ENCODE results near the gene FGF3.

Gene FGF3

DNA sequence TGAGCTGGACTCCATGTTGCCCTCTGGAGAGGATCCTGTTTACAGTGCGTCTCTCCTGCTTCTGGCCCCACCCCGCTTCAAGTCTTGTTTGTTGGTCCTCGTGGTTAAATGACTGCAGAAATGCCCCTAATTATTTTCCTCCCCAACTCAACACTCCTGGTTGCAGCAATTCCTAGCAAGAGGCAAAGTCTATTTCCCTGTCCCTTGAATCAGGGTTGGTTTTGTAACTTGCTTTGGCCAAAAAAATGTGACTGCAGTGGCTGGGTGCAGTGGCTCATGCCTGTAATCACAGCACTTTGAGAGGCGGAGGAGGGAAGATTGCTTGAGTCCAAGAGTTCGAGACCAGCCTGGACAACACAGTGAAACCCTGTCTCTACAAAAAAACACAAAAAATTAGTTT lies 41.0 kb upstream of the FGF3 start:
- no peak for DNase-seq (ENCODE audit: extremely low read depth, low read depth)
- TF ChIP-seq, protein P1, sequence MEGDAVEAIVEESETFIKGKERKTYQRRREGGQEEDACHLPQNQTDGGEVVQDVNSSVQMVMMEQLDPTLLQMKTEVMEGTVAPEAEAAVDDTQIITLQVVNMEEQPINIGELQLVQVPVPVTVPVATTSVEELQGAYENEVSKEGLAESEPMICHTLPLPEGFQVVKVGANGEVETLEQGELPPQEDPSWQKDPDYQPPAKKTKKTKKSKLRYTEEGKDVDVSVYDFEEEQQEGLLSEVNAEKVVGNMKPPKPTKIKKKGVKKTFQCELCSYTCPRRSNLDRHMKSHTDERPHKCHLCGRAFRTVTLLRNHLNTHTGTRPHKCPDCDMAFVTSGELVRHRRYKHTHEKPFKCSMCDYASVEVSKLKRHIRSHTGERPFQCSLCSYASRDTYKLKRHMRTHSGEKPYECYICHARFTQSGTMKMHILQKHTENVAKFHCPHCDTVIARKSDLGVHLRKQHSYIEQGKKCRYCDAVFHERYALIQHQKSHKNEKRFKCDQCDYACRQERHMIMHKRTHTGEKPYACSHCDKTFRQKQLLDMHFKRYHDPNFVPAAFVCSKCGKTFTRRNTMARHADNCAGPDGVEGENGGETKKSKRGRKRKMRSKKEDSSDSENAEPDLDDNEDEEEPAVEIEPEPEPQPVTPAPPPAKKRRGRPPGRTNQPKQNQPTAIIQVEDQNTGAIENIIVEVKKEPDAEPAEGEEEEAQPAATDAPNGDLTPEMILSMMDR (IDR thresholded peaks at IDR 0.05; ENCODE audit: low read depth, low read length) = no peak

DNA sequence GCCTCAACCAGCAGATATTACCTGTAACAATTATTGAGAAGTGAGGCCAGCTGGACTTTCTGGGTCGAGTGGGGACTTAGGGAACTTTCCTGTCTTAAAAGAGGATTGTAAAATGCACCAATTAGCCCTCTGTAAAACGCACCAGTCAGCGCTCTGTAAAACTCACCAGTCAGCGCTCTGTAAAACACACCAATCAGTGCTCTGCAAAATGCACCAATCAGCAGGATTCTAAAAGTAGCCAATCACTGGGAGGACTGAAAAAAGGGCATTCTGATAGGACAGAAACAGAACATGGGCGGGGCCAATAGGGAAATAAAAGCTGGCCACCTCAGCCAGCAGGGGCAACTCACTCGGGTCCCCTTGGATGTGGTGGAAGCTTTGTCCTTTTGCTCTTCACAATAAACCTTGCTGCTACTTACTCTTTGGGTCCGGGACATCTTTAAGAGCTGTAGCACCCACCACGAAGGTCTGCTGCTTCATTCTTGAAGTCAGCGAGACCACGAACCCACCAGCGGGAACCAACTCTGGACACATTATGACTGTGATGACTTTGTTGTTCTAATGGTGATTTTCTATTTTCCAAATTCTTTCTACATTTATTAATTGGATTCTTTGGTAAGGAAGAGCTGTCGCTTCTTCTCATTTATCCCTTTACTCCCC lies 40.2 kb upstream of the FGF3 start:
- TF ChIP-seq, protein P1 (IDR thresholded peaks at IDR 0.05; ENCODE audit: low read depth, low read length) = no peak
- DNase-seq (ENCODE audit: extremely low read depth, low read depth) = no peak

DNA sequence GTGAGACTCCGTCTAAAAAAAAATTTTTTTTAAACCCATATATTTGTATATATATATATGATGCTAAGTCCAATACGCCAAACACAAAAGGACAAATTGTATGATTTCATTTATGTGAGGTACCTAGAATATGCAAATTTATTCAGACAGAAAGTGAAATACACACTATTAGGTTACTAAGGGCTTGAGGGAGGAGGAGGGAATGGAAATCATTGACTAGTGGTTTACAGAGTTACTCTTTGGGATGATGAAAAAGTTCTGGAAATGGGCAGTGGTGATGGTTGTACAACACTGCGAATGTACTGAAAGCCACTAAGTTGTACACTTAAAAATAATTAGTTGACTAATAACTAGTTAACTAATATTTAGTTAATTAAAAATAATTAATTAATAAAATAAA lies 36.2 kb upstream of the FGF3 start:
- TF ChIP-seq, protein P1 (IDR thresholded peaks at IDR 0.05; ENCODE audit: low read depth, low read length) = no peak
- DNase-seq (ENCODE audit: extremely low read depth, low read depth) = no peak

DNA sequence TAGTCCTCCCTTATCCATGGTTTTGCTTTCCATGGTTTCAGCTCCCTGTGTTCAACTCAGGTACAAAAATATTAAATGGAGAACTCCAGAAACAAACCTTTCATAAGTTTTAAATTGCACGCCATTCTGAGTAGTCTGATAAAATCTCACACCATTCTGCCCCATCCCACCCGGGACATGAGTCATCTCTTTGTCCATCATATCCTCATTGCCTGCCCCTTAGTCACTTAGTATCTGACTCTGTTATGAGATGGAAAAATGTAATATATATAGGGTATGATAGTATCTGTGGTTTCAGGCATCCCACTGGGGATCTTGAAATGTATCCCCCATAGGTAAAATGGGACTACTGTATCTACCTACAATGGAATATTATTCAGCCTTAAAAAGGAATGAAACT lies 35.5 kb upstream of the FGF3 start:
- TF ChIP-seq, protein P1 (IDR thresholded peaks at IDR 0.05; ENCODE audit: low read depth, low read length) = no peak
- DNase-seq (ENCODE audit: extremely low read depth, low read depth) = no peak

DNA sequence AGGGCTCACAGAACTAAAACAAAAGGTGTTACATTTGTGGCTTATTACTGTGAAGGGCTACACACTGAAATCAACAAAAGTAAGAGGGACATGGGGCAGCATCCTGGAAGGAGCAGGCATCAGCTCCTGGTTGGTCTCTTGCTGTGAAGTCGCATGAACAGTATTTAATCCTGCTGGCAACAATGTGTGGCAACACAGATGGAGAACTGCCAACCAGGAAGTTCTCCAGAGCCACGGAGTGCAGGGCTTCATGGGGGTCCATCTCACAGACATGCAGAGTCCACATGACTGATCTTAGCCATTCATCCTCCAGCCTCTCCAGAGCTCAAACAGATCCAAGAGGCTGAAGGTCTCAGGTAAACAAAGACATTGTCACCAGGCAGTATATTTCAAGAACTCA lies 32.8 kb upstream of the FGF3 start:
- no peak for DNase-seq (ENCODE audit: extremely low read depth, low read depth)
- TF ChIP-seq, protein P1 (IDR thresholded peaks at IDR 0.05; ENCODE audit: low read depth, low read length) = no peak

DNA sequence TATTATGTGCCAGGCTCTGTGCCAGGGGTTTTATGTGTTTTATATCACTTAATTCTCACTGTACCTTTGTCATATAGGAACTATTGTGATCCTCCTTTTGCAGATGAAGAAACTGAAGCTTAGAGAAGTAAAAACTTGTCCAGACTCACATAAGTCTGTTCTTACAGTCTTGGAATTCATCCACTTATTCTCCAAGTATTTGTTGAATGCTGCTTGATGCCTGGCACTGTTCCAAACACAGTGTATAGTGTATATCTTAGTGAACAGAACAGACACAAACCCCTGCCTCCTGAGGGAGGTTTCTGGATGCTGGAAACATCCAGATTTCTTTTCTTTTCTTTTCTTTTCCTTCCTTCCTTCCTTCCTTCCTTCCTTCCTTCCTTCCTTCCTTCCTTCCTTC lies 29.0 kb upstream of the FGF3 start:
- DNase-seq (ENCODE audit: extremely low read depth, low read depth) = no peak
- TF ChIP-seq, protein P1 (IDR thresholded peaks at IDR 0.05; ENCODE audit: low read depth, low read length) = no peak

DNA sequence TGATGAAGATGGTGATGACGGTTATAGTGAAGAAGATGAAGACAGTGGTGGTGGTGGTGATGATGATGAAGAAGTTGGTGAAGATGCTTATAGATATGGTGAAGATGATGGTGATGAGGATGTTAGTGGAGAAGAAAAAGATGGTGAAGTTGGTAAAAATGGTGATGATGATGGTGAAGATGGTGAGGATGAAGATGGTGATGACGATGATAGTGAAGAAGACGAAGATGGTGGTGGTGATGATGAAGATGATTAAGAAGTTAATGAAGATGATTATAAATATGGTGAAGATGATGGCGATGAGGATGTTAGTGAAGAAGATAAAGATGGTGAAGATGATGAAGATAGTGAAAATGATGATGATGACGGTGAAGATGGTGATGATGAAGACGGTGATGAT lies 25.2 kb upstream of the FGF3 start:
- TF ChIP-seq, protein P1 (IDR thresholded peaks at IDR 0.05; ENCODE audit: low read depth, low read length) = no peak
- DNase-seq (ENCODE audit: extremely low read depth, low read depth) = no peak
